ENCODE results near the gene PTGS2.
"Not testable (repeated sequence)": the region's sequence is repeated elsewhere in the genome, so short reads cannot be mapped to it uniquely, and the experiment has no call there.

PTGS2 gene

GRCh38 chr1:186681801-186682200, 1.6 kb upstream of the PTGS2 start:
- DNase-seq (no peak), ATAC-seq (replicated peaks) (no peak)
- Mint-ChIP-seq H3K27ac (no peak overlapping the region), H3K4me1 (peaks cover 9 to 18% of the 10 kb centered on the region in 2 donors), H3K36me3 (no peaks in the 10 kb centered on the region), H3K9me3 (no peaks in the 10 kb centered on the region), H3K27me3 (peaks cover 40 to 43% of the 10 kb centered on the region in 2 donors), H3K4me3 (no peak overlapping the region)

GRCh38 chr1:186681121-186681520, 898 bp upstream of the PTGS2 start:
- H3K36me3 Mint-ChIP-seq, result no peaks in the 10 kb centered on the region
- H3K27me3 Mint-ChIP-seq, result peaks cover 40 to 43% of the 10 kb centered on the region in 2 donors
- peaks cover 9 to 18% of the 10 kb centered on the region in 2 donors for H3K4me1 Mint-ChIP-seq
- DNase-seq, result no peak
- H3K4me3 Mint-ChIP-seq, result peak overlapping the region in 1 of 2 donors; percentile 73
- no peaks in the 10 kb centered on the region for H3K9me3 Mint-ChIP-seq
- H3K27ac Mint-ChIP-seq, result no peak overlapping the region
- no peak for ATAC-seq (replicated peaks)

GRCh38 chr1:186679924-186680244, 339 bp downstream of the PTGS2 start:
- ATAC-seq (replicated peaks) (no peak), DNase-seq (no peak)
- Mint-ChIP-seq H3K27ac (no peak overlapping the region), H3K4me1 (peaks cover 9 to 18% of the 10 kb centered on the region in 2 donors), H3K36me3 (no peaks in the 10 kb centered on the region), H3K4me3 (peak overlapping the region; percentile 73 to 76), H3K9me3 (no peaks in the 10 kb centered on the region), H3K27me3 (peaks cover 40 to 43% of the 10 kb centered on the region in 2 donors)

- ATAC-seq (replicated peaks), result no peak
- Mint-ChIP-seq H3K4me1 (peaks cover 9 to 18% of the 10 kb centered on the region in 2 donors), H3K27me3 (peaks cover 34 to 35% of the 10 kb centered on the region in 2 donors), H3K27ac (no peak overlapping the region), H3K9me3 (no peaks in the 10 kb centered on the region), H3K4me3 (no peak overlapping the region), H3K36me3 (no peaks in the 10 kb centered on the region)
- DNase-seq, result no peak
Observed at GRCh38 chr1:186678155-186678554, 2.1 kb downstream of the PTGS2 start.

- H3K36me3 Mint-ChIP-seq, result no peaks in the 10 kb centered on the region
Observed at GRCh38 chr1:186672596-186672995, 7.6 kb downstream of the PTGS2 start.

GRCh38 chr1:186672131-186672530, 8.1 kb downstream of the PTGS2 start:
- Mint-ChIP-seq H3K27me3 (no peaks in the 10 kb centered on the region), H3K27ac (no peak overlapping the region), H3K4me1 (no peaks in the 10 kb centered on the region), H3K36me3 (no peaks in the 10 kb centered on the region), H3K4me3 (no peak overlapping the region), H3K9me3 (peaks cover 0 to 3% of the 10 kb centered on the region in 2 donors)
- DNase-seq (no peak), ATAC-seq (replicated peaks) (no peak)

More at GRCh38 chr1:186672596-186672995, 7.6 kb downstream of the PTGS2 start:
- Mint-ChIP-seq H3K27ac (no peak overlapping the region), H3K4me3 (no peak overlapping the region), H3K27me3 (no peaks in the 10 kb centered on the region), H3K4me1 (no peaks in the 10 kb centered on the region), H3K9me3 (peaks cover 0 to 3% of the 10 kb centered on the region in 2 donors)
- DNase-seq (no peak), ATAC-seq (replicated peaks) (no peak)

- Mint-ChIP-seq H3K9me3 (peaks cover 0 to 3% of the 10 kb centered on the region in 2 donors), H3K27ac (no peak overlapping the region), H3K4me1 (no peaks in the 10 kb centered on the region), H3K36me3 (no peaks in the 10 kb centered on the region), H3K4me3 (no peak overlapping the region), H3K27me3 (no peaks in the 10 kb centered on the region)
- ATAC-seq (replicated peaks), result no peak
- DNase-seq, result no peak
Observed at GRCh38 chr1:186671136-186671825, 8.9 kb downstream of the PTGS2 start.

GRCh38 chr1:186670297-186671135, 9.7 kb downstream of the PTGS2 start:
- Mint-ChIP-seq H3K27ac (no peak overlapping the region), H3K4me1 (no peaks in the 10 kb centered on the region), H3K36me3 (no peaks in the 10 kb centered on the region), H3K27me3 (no peaks in the 10 kb centered on the region), H3K9me3 (peaks cover 0 to 3% of the 10 kb centered on the region in 2 donors), H3K4me3 (no peak overlapping the region)
- no peak for ATAC-seq (replicated peaks)
- no peak for DNase-seq

- not testable (repeated sequence) for DNase-seq; H3K27me3 Mint-ChIP-seq; H3K36me3 Mint-ChIP-seq; H3K27ac Mint-ChIP-seq; ATAC-seq (replicated peaks); H3K4me1 Mint-ChIP-seq; H3K4me3 Mint-ChIP-seq; H3K9me3 Mint-ChIP-seq
Observed at GRCh38 chr1:186669784-186670183, 10.4 kb downstream of the PTGS2 start.

GRCh38 chr1:186664217-186664616, 16.0 kb downstream of the PTGS2 start:
- ATAC-seq (replicated peaks), result not testable (repeated sequence)

GRCh38 chr1:186662752-186663151, 17.5 kb downstream of the PTGS2 start:
- H3K36me3 Mint-ChIP-seq, result no peaks in the 10 kb centered on the region
- ATAC-seq (replicated peaks) (no peak), DNase-seq (no peak)
- peaks cover 3 to 4% of the 10 kb centered on the region in 2 donors for H3K9me3 Mint-ChIP-seq
- no peak overlapping the region for H3K4me3 Mint-ChIP-seq
- H3K27me3 Mint-ChIP-seq, result no peaks in the 10 kb centered on the region
- H3K27ac Mint-ChIP-seq, result no peak overlapping the region
- no peaks in the 10 kb centered on the region for H3K4me1 Mint-ChIP-seq

More at GRCh38 chr1:186664217-186664616, 16.0 kb downstream of the PTGS2 start:
- not testable (repeated sequence) for H3K4me3 Mint-ChIP-seq, H3K27ac Mint-ChIP-seq, H3K4me1 Mint-ChIP-seq, DNase-seq, H3K9me3 Mint-ChIP-seq, H3K27me3 Mint-ChIP-seq, H3K36me3 Mint-ChIP-seq

- Mint-ChIP-seq H3K27me3 (no peaks in the 10 kb centered on the region), H3K4me3 (no peak overlapping the region), H3K9me3 (peaks cover 4 to 6% of the 10 kb centered on the region in 2 donors), H3K36me3 (no peaks in the 10 kb centered on the region), H3K27ac (no peak overlapping the region), H3K4me1 (peaks cover 0 to 1% of the 10 kb centered on the region in 2 donors)
- DNase-seq (no peak), ATAC-seq (replicated peaks) (no peak)
Observed at GRCh38 chr1:186659890-186660341, 20.3 kb downstream of the PTGS2 start.

GRCh38 chr1:186658999-186659398, 21.2 kb downstream of the PTGS2 start:
- Mint-ChIP-seq H3K4me1 (peaks cover 0 to 1% of the 10 kb centered on the region in 2 donors), H3K27ac (no peak overlapping the region), H3K36me3 (no peaks in the 10 kb centered on the region), H3K4me3 (no peak overlapping the region), H3K9me3 (peaks cover 4 to 8% of the 10 kb centered on the region in 2 donors), H3K27me3 (no peaks in the 10 kb centered on the region)
- ATAC-seq (replicated peaks) (no peak), DNase-seq (no peak)

- DNase-seq, result no peak
Observed at GRCh38 chr1:186657481-186657880, 22.7 kb downstream of the PTGS2 start.

GRCh38 chr1:186655876-186656275, 24.3 kb downstream of the PTGS2 start:
- H3K4me3 Mint-ChIP-seq, result no peak overlapping the region
- no peak for DNase-seq
- H3K27ac Mint-ChIP-seq, result no peak overlapping the region
- H3K36me3 Mint-ChIP-seq, result no peaks in the 10 kb centered on the region
- ATAC-seq (replicated peaks), result peak; percentile 63 to 77
- peaks cover 0 to 4% of the 10 kb centered on the region in 2 donors for H3K27me3 Mint-ChIP-seq
- H3K9me3 Mint-ChIP-seq, result peaks cover 0 to 8% of the 10 kb centered on the region in 2 donors
- H3K4me1 Mint-ChIP-seq, result peaks cover 0 to 1% of the 10 kb centered on the region in 2 donors

More at GRCh38 chr1:186657481-186657880, 22.7 kb downstream of the PTGS2 start:
- H3K36me3 Mint-ChIP-seq, result no peaks in the 10 kb centered on the region
- H3K27me3 Mint-ChIP-seq, result peaks cover 0 to 4% of the 10 kb centered on the region in 2 donors
- peaks cover 0 to 8% of the 10 kb centered on the region in 2 donors for H3K9me3 Mint-ChIP-seq
- no peak for ATAC-seq (replicated peaks)
- no peak overlapping the region for H3K27ac Mint-ChIP-seq
- peaks cover 0 to 1% of the 10 kb centered on the region in 2 donors for H3K4me1 Mint-ChIP-seq
- H3K4me3 Mint-ChIP-seq, result no peak overlapping the region

Data from stimulated activated naive B cell treated with anti-CD40 and anti-IgM and Interleukin-4, amounts not matched to agents 10 μg/mL and 1 μg/mL and 100 μg/mL, for 72 hours (primary cell).